BLaER1 (cell line): ENCODE results near the gene OLFML3.

ENCODE experiments used
- H3K27ac ChIP-seq: shearing (Covaris generic); formaldehyde crosslinking; 2 replicates; pipeline ENCODE4 v1.8.1; 2022
- H3K27me3 ChIP-seq: shearing (Covaris generic); formaldehyde crosslinking; 2 replicates; pipeline ENCODE4 v1.8.1; 2022
- H3K36me3 ChIP-seq: shearing (Covaris generic); formaldehyde crosslinking; 2 replicates; pipeline ENCODE4 v1.8.1; 2022
- H3K4me1 ChIP-seq: shearing (Covaris generic); formaldehyde crosslinking; 2 replicates; pipeline ENCODE4 v1.8.1; 2022
- H3K4me2 ChIP-seq: shearing (Covaris generic); formaldehyde crosslinking; 2 replicates; pipeline ENCODE4 v1.8.1; 2022
- H3K4me3 ChIP-seq: shearing (Covaris generic); formaldehyde crosslinking; 2 replicates; pipeline ENCODE4 v1.8.1; 2022
- H3K9ac ChIP-seq: shearing (Covaris generic); formaldehyde crosslinking; 2 replicates; pipeline ENCODE4 v1.8.1; 2022
- H3K9me3 ChIP-seq: shearing (Covaris generic); formaldehyde crosslinking; 2 replicates; pipeline ENCODE4 v1.8.1; 2022
- H4K20me1 ChIP-seq: shearing (Covaris generic); formaldehyde crosslinking; 2 replicates; pipeline ENCODE4 v1.8.1; 2022
- Cebpa-rat ChIP-seq: shearing (Covaris generic); IDR thresholded peaks from 2 replicates; pipeline ENCODE4 v1.8.1; 2022

OLFML3 gene

DNA sequence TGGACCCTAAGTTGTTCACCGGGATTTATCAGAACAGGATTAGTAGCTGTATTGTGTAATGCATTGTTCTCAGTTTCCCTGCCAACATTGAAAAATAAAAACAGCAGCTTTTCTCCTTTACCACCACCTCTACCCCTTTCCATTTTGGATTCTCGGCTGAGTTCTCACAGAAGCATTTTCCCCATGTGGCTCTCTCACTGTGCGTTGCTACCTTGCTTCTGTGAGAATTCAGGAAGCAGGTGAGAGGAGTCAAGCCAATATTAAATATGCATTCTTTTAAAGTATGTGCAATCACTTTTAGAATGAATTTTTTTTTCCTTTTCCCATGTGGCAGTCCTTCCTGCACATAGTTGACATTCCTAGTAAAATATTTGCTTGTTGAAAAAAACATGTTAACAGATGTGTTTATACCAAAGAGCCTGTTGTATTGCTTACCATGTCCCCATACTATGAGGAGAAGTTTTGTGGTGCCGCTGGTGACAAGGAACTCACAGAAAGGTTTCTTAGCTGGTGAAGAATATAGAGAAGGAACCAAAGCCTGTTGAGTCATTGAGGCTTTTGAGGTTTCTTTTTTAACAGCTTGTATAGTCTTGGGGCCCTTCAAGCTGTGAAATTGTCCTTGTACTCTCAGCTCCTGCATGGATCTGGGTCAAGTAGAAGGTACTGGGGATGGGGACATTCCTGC is 3.9 kb upstream of the OLFML3 start:
- Histone ChIP-seq H3K27ac (no peak overlapping the region), H3K4me2 (no peak overlapping the region), H3K9me3 (no peaks in the 10 kb centered on the region)

DNA sequence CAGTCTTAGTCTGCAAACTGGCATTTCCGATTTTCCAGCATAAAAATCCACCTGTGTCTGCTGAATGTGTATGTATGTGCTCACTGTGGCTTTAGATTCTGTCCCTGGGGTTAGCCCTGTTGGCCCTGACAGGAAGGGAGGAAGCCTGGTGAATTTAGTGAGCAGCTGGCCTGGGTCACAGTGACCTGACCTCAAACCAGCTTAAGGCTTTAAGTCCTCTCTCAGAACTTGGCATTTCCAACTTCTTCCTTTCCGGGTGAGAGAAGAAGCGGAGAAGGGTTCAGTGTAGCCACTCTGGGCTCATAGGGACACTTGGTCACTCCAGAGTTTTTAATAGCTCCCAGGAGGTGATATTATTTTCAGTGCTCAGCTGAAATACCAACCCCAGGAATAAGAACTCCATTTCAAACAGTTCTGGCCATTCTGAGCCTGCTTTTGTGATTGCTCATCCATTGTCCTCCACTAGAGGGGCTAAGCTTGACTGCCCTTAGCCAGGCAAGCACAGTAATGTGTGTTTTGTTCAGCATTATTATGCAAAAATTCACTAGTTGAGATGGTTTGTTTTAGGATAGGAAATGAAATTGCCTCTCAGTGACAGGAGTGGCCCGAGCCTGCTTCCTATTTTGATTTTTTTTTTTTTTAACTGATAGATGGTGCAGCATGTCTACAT is 2.5 kb upstream of the OLFML3 start:
- Histone ChIP-seq H3K4me3 (no peak overlapping the region), H3K27ac (no peak overlapping the region), H3K4me1 (peaks cover 58% of the 10 kb centered on the region), H3K9ac (no peak overlapping the region), H3K36me3 (peaks cover 45% of the 10 kb centered on the region), H3K4me2 (peak overlapping the region; percentile 34), H3K9me3 (no peaks in the 10 kb centered on the region), H3K27me3 (no peaks in the 10 kb centered on the region), H4K20me1 (no peaks in the 10 kb centered on the region)
- TF ChIP-seq Cebpa-rat, result no peak

More for the DNA sequence above, 3.9 kb upstream of the OLFML3 start:
- H3K4me3 ChIP-seq, result no peak overlapping the region
- H3K9ac ChIP-seq, result no peak overlapping the region
- H3K36me3 ChIP-seq, result peaks cover 59% of the 10 kb centered on the region
- no peaks in the 10 kb centered on the region for H3K27me3 ChIP-seq
- no peak for TF ChIP-seq Cebpa-rat
- peaks cover 51% of the 10 kb centered on the region for H3K4me1 ChIP-seq
- H4K20me1 ChIP-seq, result no peaks in the 10 kb centered on the region

DNA sequence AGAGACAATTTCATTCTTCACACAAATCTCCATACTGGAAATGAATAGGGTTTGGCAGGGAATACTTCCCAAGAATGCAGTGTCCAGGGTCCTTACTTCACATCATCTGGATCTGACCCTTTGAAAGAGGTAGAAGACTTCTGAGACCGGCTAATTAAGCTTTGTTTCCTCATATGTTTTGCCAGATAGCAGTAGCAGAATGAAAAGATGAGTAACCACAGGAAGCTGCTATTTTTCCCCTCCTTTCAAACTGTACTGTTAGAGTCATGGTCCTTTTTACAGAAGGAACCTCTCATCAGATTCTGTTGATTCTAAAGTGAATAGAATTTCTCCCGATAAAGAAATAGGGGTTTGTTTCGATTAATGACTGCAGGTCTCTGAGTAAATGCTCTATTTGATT is 1.4 kb upstream of the OLFML3 start:
- H3K27ac ChIP-seq, result no peak overlapping the region
- H3K27me3 ChIP-seq, result no peaks in the 10 kb centered on the region
- no peak for TF ChIP-seq Cebpa-rat
- H3K36me3 ChIP-seq, result peaks cover 33% of the 10 kb centered on the region
- H4K20me1 ChIP-seq, result 0 out of 2 replicates have a peak, but pooled peaks cover 1% of the 10 kb centered on the region
- H3K4me3 ChIP-seq, result no peak overlapping the region
- no peaks in the 10 kb centered on the region for H3K9me3 ChIP-seq
- H3K4me2 ChIP-seq, result 0 out of 2 replicates have a peak overlapping the region, but pooled peaks have one; percentile 4
- no peak overlapping the region for H3K9ac ChIP-seq
- peaks cover 69% of the 10 kb centered on the region for H3K4me1 ChIP-seq

DNA sequence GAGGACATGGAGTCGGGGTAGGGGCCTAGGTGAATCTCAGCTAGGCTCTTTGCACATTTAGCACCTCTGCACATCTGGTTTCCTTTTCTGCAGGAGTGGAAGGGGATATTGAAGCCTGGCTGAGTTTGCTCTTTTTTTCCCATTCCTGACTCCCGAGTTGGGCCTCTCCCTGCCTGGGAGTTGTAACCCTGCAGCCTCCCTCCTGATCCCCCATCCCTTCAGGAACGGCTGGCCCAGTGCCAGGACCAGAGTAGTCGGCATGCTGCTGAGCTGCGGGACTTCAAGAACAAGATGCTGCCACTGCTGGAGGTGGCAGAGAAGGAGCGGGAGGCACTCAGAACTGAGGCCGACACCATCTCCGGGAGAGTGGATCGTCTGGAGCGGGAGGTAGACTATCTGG is 836 bp downstream of the OLFML3 start:
- Histone ChIP-seq H3K4me3 (no peak overlapping the region), H3K36me3 (peaks cover 13% of the 10 kb centered on the region), H3K4me2 (no peak overlapping the region), H4K20me1 (peaks cover 6% of the 10 kb centered on the region; the same call in 1 of the 2 replicates), H3K9me3 (peaks cover 3% of the 10 kb centered on the region; the same call in 1 of the 2 replicates), H3K27ac (no peak overlapping the region), H3K27me3 (no peaks in the 10 kb centered on the region), H3K4me1 (peaks cover 88% of the 10 kb centered on the region), H3K9ac (no peak overlapping the region)
- no peak for TF ChIP-seq Cebpa-rat

DNA sequence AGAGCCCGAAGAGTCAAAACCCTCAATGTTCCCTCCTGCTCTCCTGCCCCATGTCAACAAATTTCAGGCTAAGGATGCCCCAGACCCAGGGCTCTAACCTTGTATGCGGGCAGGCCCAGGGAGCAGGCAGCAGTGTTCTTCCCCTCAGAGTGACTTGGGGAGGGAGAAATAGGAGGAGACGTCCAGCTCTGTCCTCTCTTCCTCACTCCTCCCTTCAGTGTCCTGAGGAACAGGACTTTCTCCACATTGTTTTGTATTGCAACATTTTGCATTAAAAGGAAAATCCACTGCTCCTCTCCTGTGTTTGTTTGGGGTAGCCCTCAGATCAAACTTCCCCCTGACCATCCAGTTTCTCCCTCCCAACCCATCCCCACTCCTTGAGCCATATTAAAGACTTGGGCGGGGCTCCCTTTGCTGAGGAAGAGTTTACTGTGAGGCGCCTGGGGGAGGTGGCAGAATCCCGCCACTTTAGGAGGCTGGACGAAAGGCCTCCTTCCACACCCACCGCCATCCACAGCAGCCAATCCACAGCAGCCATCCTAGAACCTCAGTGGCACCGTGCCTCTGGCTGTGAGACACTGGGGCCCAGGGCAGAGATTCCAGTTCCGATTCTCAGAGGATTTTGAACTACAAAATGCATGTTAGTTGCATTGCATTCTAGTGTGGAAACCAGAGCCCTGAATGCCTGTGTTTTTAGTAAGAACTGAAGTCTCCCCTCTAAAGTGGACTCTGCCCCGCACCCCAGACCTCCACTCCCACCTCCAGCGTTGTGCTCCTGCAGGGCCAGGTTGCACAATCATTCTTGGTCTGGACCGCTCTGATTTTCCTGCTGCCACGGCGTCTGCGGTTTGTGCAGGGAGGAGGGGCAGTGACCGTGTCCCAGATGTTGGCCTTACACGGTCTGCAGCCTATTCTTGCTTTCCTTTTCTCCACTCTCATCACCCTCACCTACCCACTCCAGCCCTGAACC is 3.0 kb downstream of the OLFML3 start:
- TF ChIP-seq Cebpa-rat, result peak; percentile 97
- Histone ChIP-seq H3K27ac (no peak overlapping the region; the same call in 1 of the 2 replicates), H3K4me3 (no peak overlapping the region), H3K36me3 (peaks cover 4% of the 10 kb centered on the region; the same call in 1 of the 2 replicates), H3K4me1 (peaks cover 67% of the 10 kb centered on the region), H3K4me2 (peak overlapping the region; percentile 91), H3K9me3 (peaks cover 24% of the 10 kb centered on the region), H3K27me3 (no peaks in the 10 kb centered on the region), H3K9ac (no peak overlapping the region; the same call in 1 of the 2 replicates), H4K20me1 (peaks cover 6% of the 10 kb centered on the region; the same call in 1 of the 2 replicates)

DNA sequence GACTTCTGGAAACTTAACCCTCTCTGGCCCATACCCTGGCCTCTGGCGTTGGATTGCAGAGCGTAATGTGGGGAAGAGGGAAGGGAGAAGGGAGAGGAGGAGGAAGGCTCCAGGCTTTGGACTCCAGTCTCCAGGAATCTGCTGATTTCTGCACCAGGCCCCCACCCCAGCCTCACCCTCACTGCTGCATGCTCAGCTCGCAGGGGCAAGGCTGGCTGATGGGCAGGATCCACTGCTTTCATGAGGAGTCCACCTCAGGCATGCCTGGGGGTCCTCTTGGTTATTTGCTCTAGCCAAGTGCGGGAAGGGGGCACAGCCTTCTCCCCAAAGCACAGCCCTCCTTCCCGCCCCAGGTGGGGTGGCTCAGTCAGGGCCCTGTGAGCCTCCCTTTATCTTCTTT is 3.7 kb downstream of the OLFML3 start:
- Histone ChIP-seq H3K4me2 (peak overlapping the region; percentile 91), H3K4me3 (0 out of 2 replicates have a peak overlapping the region, but pooled peaks have one; percentile 16), H3K9ac (peak overlapping the region; percentile 15; the same call in 1 of the 2 replicates), H3K27ac (peak overlapping the region; percentile 57; the same call in 1 of the 2 replicates), H3K27me3 (no peaks in the 10 kb centered on the region), H4K20me1 (peaks cover 6% of the 10 kb centered on the region; the same call in 1 of the 2 replicates), H3K9me3 (peaks cover 31% of the 10 kb centered on the region), H3K36me3 (peaks cover 1% of the 10 kb centered on the region; the same call in 1 of the 2 replicates), H3K4me1 (peaks cover 60% of the 10 kb centered on the region)
- TF ChIP-seq Cebpa-rat, result no peak

DNA sequence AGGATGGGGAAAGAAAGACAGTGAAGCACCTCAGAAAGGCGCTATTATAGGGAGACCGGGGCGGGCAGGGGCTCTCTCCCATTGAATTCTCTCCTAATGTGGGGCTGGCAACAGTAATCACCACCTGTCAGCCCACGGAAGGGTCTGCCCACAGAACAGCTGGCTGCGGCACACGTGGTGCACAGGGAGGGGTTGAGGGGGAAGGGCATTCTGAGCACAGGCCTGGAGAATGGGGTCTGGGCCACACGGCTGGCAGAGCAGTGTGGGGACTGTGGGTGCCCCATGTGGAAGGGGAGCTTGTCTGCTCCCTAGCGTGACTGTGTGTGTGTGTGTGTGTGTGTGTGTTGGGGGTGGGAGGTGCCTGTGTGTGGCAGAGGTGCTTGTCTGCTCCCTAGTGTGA is 4.1 kb downstream of the OLFML3 start:
- no peak for TF ChIP-seq Cebpa-rat
- H3K4me2 ChIP-seq, result peak overlapping the region; percentile 91
- peaks cover 56% of the 10 kb centered on the region for H3K4me1 ChIP-seq
- H3K9me3 ChIP-seq, result peaks cover 36% of the 10 kb centered on the region
- peak overlapping the region; percentile 57; the same call in 1 of the 2 replicates for H3K27ac ChIP-seq
- no peaks in the 10 kb centered on the region for H3K36me3 ChIP-seq
- peak overlapping the region; percentile 15; the same call in 1 of the 2 replicates for H3K9ac ChIP-seq
- no peaks in the 10 kb centered on the region for H3K27me3 ChIP-seq
- peaks cover 6% of the 10 kb centered on the region; the same call in 1 of the 2 replicates for H4K20me1 ChIP-seq
- 0 out of 2 replicates have a peak overlapping the region, but pooled peaks have one; percentile 16 for H3K4me3 ChIP-seq

DNA sequence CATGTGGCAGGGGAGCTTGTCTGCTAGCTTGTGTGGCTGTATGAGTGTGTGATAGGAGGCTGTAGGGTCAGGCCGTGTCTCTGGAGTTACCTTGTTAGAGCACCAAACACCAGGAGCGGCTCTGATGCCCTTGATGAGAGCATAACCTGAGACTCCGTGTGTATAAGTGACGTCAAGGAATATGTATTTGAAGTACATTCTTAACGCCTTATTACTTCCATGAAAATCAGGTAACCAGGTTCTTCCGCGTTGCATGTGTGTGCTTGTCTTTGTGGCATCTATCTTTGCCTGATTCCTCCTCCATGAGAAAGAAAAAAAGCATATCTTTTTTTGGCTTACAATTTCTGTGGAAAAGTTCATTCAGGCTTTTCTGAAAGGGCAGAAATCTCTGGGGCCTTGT is 4.6 kb downstream of the OLFML3 start:
- peaks cover 40% of the 10 kb centered on the region for H3K9me3 ChIP-seq
- peak overlapping the region; percentile 57; the same call in 1 of the 2 replicates for H3K27ac ChIP-seq
- H3K4me1 ChIP-seq, result peaks cover 52% of the 10 kb centered on the region
- peak overlapping the region; percentile 15; the same call in 1 of the 2 replicates for H3K9ac ChIP-seq
- peak overlapping the region; percentile 91 for H3K4me2 ChIP-seq
- peaks cover 6% of the 10 kb centered on the region; the same call in 1 of the 2 replicates for H4K20me1 ChIP-seq
- no peak overlapping the region for H3K4me3 ChIP-seq
- no peaks in the 10 kb centered on the region for H3K27me3 ChIP-seq
- H3K36me3 ChIP-seq, result no peaks in the 10 kb centered on the region
- TF ChIP-seq Cebpa-rat, result no peak

DNA sequence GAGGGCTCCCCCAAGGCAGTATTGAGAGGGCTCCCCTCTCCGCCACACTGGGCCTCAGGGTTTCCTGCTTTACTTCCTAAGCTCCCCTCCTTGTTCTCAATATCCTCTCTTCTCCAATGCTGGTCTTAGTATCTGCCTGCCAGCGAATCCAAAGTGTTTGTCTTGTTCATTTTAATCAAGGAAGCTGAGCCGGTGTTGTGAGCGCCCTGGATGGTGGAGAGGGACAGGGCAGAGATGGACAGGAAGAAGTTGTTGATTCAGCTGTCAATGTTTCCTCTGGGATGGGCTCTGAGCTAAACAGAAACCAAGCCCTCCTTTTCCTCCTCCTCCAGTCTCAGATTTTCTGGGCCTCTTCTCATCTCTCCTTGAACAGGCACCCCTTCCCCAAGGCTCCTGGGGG is 5.4 kb downstream of the OLFML3 start:
- no peak overlapping the region for H3K9ac ChIP-seq
- H3K27ac ChIP-seq, result peak overlapping the region; percentile 1; the same call in 1 of the 2 replicates
- peaks cover 6% of the 10 kb centered on the region; the same call in 1 of the 2 replicates for H4K20me1 ChIP-seq
- no peaks in the 10 kb centered on the region for H3K36me3 ChIP-seq
- TF ChIP-seq Cebpa-rat, result no peak
- peak overlapping the region; percentile 2 for H3K4me2 ChIP-seq
- no peak overlapping the region for H3K4me3 ChIP-seq
- peaks cover 43% of the 10 kb centered on the region for H3K4me1 ChIP-seq
- peaks cover 49% of the 10 kb centered on the region for H3K9me3 ChIP-seq
- no peaks in the 10 kb centered on the region for H3K27me3 ChIP-seq
